ENCODE measurements around the gene GRK3.

The GRK3 gene

GRCh38 chr22:25766418-25766817 lies 201.9 kb downstream of the GRK3 start:
- no peak for TF ChIP-seq REST (IDR thresholded peaks at IDR 0.05; ENCODE audit: insufficient replicate concordance, low read depth)
- TF ChIP-seq SPI1 (IDR thresholded peaks at IDR 0.05; ENCODE audit: borderline replicate concordance, low read depth) = no peak
- no peak for TF ChIP-seq CTCF (IDR thresholded peaks at IDR 0.05; ENCODE audit: insufficient read depth, low read length)
- no peak for TF ChIP-seq GABPA (IDR thresholded peaks at IDR 0.05; ENCODE audit: low read depth)
- H3K4me3 ChIP-seq (replicated peaks; ENCODE audit: insufficient read depth, low read length) = no peak overlapping the region
- DNase-seq (ENCODE audit: low read depth in 1 of 2, low spot score in 1 of 2) = no peak
- H3K27me3 ChIP-seq (ENCODE audit: insufficient read depth, poor library complexity, severe bottlenecking) = no peaks in the 10 kb centered on the region
- H3K27ac ChIP-seq (replicated peaks) = no peak overlapping the region

GRCh38 chr22:25770333-25770732 lies 205.9 kb downstream of the GRK3 start:
- H3K27me3 ChIP-seq (ENCODE audit: insufficient read depth, poor library complexity, severe bottlenecking) = no peaks in the 10 kb centered on the region
- no peak overlapping the region for H3K4me3 ChIP-seq (replicated peaks; ENCODE audit: insufficient read depth, low read length)
- DNase-seq (ENCODE audit: low read depth in 1 of 2, low spot score in 1 of 2) = no peak
- H3K27ac ChIP-seq (replicated peaks) = no peak overlapping the region
- no peak for TF ChIP-seq POLR2AphosphoS5 (IDR thresholded peaks at IDR 0.05; ENCODE audit: low read depth)
- TF ChIP-seq SPI1 (IDR thresholded peaks at IDR 0.05; ENCODE audit: borderline replicate concordance, low read depth) = no peak
- no peak for TF ChIP-seq REST (IDR thresholded peaks at IDR 0.05; ENCODE audit: insufficient replicate concordance, low read depth)
- no peak for TF ChIP-seq CTCF (IDR thresholded peaks at IDR 0.05; ENCODE audit: insufficient read depth, low read length)
- TF ChIP-seq GABPA (IDR thresholded peaks at IDR 0.05; ENCODE audit: low read depth) = no peak

GRCh38 chr22:25772288-25772687 lies 207.8 kb downstream of the GRK3 start:
- Histone ChIP-seq H3K4me3 (replicated peaks; ENCODE audit: insufficient read depth, low read length) (no peak overlapping the region), H3K27me3 (ENCODE audit: insufficient read depth, poor library complexity, severe bottlenecking) (no peaks in the 10 kb centered on the region), H3K27ac (replicated peaks) (no peak overlapping the region)
- no peak for TF ChIP-seq GABPA (IDR thresholded peaks at IDR 0.05; ENCODE audit: low read depth)
- TF ChIP-seq REST (IDR thresholded peaks at IDR 0.05; ENCODE audit: insufficient replicate concordance, low read depth) = no peak
- TF ChIP-seq POLR2AphosphoS5 (IDR thresholded peaks at IDR 0.05; ENCODE audit: low read depth) = no peak
- TF ChIP-seq CTCF (IDR thresholded peaks at IDR 0.05; ENCODE audit: insufficient read depth, low read length) = no peak
- TF ChIP-seq SPI1 (IDR thresholded peaks at IDR 0.05; ENCODE audit: borderline replicate concordance, low read depth) = no peak
- DNase-seq (ENCODE audit: low read depth in 1 of 2, low spot score in 1 of 2) = no peak
